H1 (cell line): ENCODE results near the gene JMJD8. TPM values are rescaled to one million over a fixed set of nuclear protein-coding genes. Genes with fewer than 3 reads are reported as not detected.

Experiments used
- RAD21 ChIP-seq, 2 experiments: IDR thresholded peaks in 1 of 2; conservative IDR thresholded peaks in 1 of 2; 2 replicates each; pipeline ENCODE4 v1.6.1; 2011; ENCODE audit warnings: low read depth in 2 of 2, low read length in 2 of 2, improper control_type of control experiment in 1 of 2, inconsistent platforms in 1 of 2, mild to moderate bottlenecking in 1 of 2, moderate library complexity in 1 of 2
- SIRT6 ChIP-seq: IDR thresholded peaks from one replicate; pipeline ENCODE4 v1.7.1; 2012; ENCODE audit warnings: low read length, inconsistent platforms
- polyA plus RNA-seq, 7 experiments: library from polyadenylated mRNA; depleted of rRNA in 3 of 7; stranded (reverse) in 5 of 7; unstranded in 2 of 7; fragments of >200 nt in 5 of 7; fragments of 200-250 nt in 2 of 7; gene quantifications; 1 replicate in 5 of 7; 2 replicates in 1 of 7; 4 replicates in 1 of 7; pipeline versions ENCODE4 v1.2.1 to v1.2.3, GENCODE V29; 2011 to 2013; ENCODE audit warnings: missing spikeins in 2 of 7, mixed read lengths in 2 of 7
- total RNA-seq: library from RNA; stranded (reverse); fragmentation: NEBNext Ultra II Directional; extraction: Animal tissue kit (Norgen Biotek cat#: 25700); gene quantifications from 2 replicates; pipeline ENCODE4 v1.2.1, GENCODE V29; 2021

The JMJD8 gene
- total and polyA plus RNA-seq, 2 of the 8 experiments (the other 6 are each of a cell fraction or from before 2014, with no cell fraction given): 46.4 to 87.4 TPM

- TF ChIP-seq RAD21 (IDR thresholded peaks at IDR 0.05 in 1 of 2, conservative IDR thresholded peaks at IDR 0.05 in 1 of 2; ENCODE audit: low read depth in 2 of 2, low read length in 2 of 2): no peak
- TF ChIP-seq SIRT6: no peak
Measured at GRCh38 chr16:725463-726187, 41.5 kb upstream of the JMJD8 start (continued).
